Mucosa of rectum (tissue), 2 donors: Measurements from ENCODE around the gene CNTNAP5.

Experiments used
- H3K27ac ChIP-seq, 2 donors: one replicate each; pipeline ENCODE4 v1.7.0; 2013; ENCODE audit warnings: inconsistent platforms in 2 of 2, low read depth in 2 of 2, low read length in 2 of 2
- H3K27me3 ChIP-seq, 2 donors: one replicate each; pipeline ENCODE4 v1.7.0; 2013; ENCODE audit warnings: low read length in 2 of 2; ENCODE audit not compliant: control insufficient read depth in 2 of 2, insufficient read depth in 2 of 2
- H3K36me3 ChIP-seq, 2 donors: one replicate each; pipeline ENCODE4 v1.7.0; 2013; ENCODE audit warnings: low read length in 2 of 2; ENCODE audit not compliant: control insufficient read depth in 2 of 2, insufficient read depth in 2 of 2
- H3K4me1 ChIP-seq, 2 donors: one replicate each; pipeline ENCODE4 v1.7.0; 2013; ENCODE audit warnings: low read length in 2 of 2, mild to moderate bottlenecking in 1 of 2; ENCODE audit not compliant: control insufficient read depth in 2 of 2, insufficient read depth in 2 of 2
- H3K4me3 ChIP-seq, 2 donors: one replicate each; pipeline ENCODE4 v1.7.0; 2013; ENCODE audit warnings: low read length in 2 of 2
- H3K9ac ChIP-seq, 2 donors: one replicate each; pipeline ENCODE4 v1.7.0; 2013; ENCODE audit warnings: low read length in 2 of 2, low read depth in 1 of 2, mild to moderate bottlenecking in 1 of 2
- H3K9me3 ChIP-seq, 2 donors: one replicate each; pipeline ENCODE4 v1.7.0; 2013; ENCODE audit warnings: low read length in 2 of 2; ENCODE audit not compliant: control insufficient read depth in 2 of 2
- donor health status: healthy.
- donor health status: Normal muscosa, but diverticular disease.

Gene CNTNAP5

GRCh38 chr2:124178719-124179118 lies 153.6 kb downstream of the CNTNAP5 start:
- Histone ChIP-seq H3K4me1 (no peaks in the 10 kb centered on the region), H3K9me3 (no peaks in the 10 kb centered on the region), H3K27ac (no peak overlapping the region), H3K9ac (no peak overlapping the region), H3K4me3 (no peak overlapping the region), H3K27me3 (no peaks in the 10 kb centered on the region), H3K36me3 (no peaks in the 10 kb centered on the region)

GRCh38 chr2:124180635-124181034 lies 155.5 kb downstream of the CNTNAP5 start:
- H3K9me3 ChIP-seq = no peaks in the 10 kb centered on the region
- H3K36me3 ChIP-seq = no peaks in the 10 kb centered on the region
- H3K27ac ChIP-seq = no peak overlapping the region
- H3K9ac ChIP-seq = no peak overlapping the region
- no peaks in the 10 kb centered on the region for H3K27me3 ChIP-seq
- H3K4me1 ChIP-seq = no peaks in the 10 kb centered on the region
- H3K4me3 ChIP-seq = no peak overlapping the region

- Histone ChIP-seq H3K36me3 (no peaks in the 10 kb centered on the region), H3K4me1 (no peaks in the 10 kb centered on the region), H3K9ac (no peak overlapping the region), H3K27ac (no peak overlapping the region), H3K9me3 (no peaks in the 10 kb centered on the region), H3K27me3 (no peaks in the 10 kb centered on the region), H3K4me3 (no peak overlapping the region)
Measured at GRCh38 chr2:124186801-124187200, 161.7 kb downstream of the CNTNAP5 start.

GRCh38 chr2:124187948-124188347 lies 162.9 kb downstream of the CNTNAP5 start:
- H3K4me1 ChIP-seq = no peaks in the 10 kb centered on the region
- no peak overlapping the region for H3K4me3 ChIP-seq
- H3K27me3 ChIP-seq = no peaks in the 10 kb centered on the region
- no peak overlapping the region for H3K9ac ChIP-seq
- no peaks in the 10 kb centered on the region for H3K36me3 ChIP-seq
- H3K9me3 ChIP-seq = no peaks in the 10 kb centered on the region
- no peak overlapping the region for H3K27ac ChIP-seq

GRCh38 chr2:124193706-124194105 lies 168.6 kb downstream of the CNTNAP5 start:
- Histone ChIP-seq H3K4me3 (no peak overlapping the region), H3K36me3 (no peaks in the 10 kb centered on the region), H3K27ac (no peak overlapping the region)

GRCh38 chr2:124201713-124202112 lies 176.6 kb downstream of the CNTNAP5 start:
- no peaks in the 10 kb centered on the region for H3K4me1 ChIP-seq

More at GRCh38 chr2:124193706-124194105, 168.6 kb downstream of the CNTNAP5 start:
- Histone ChIP-seq H3K4me1 (no peaks in the 10 kb centered on the region), H3K9ac (no peak overlapping the region), H3K27me3 (no peaks in the 10 kb centered on the region), H3K9me3 (no peaks in the 10 kb centered on the region)

GRCh38 chr2:124209441-124209840 lies 184.4 kb downstream of the CNTNAP5 start:
- Histone ChIP-seq H3K27ac (no peak overlapping the region), H3K9me3 (no peaks in the 10 kb centered on the region), H3K27me3 (no peaks in the 10 kb centered on the region), H3K9ac (no peak overlapping the region), H3K36me3 (no peaks in the 10 kb centered on the region), H3K4me3 (no peak overlapping the region), H3K4me1 (no peaks in the 10 kb centered on the region)

More at GRCh38 chr2:124201713-124202112, 176.6 kb downstream of the CNTNAP5 start:
- Histone ChIP-seq H3K27ac (no peak overlapping the region), H3K27me3 (no peaks in the 10 kb centered on the region), H3K4me3 (no peak overlapping the region), H3K9me3 (no peaks in the 10 kb centered on the region), H3K36me3 (no peaks in the 10 kb centered on the region), H3K9ac (no peak overlapping the region)

GRCh38 chr2:124211461-124211860 lies 186.4 kb downstream of the CNTNAP5 start:
- Histone ChIP-seq H3K9ac (no peak overlapping the region), H3K9me3 (no peaks in the 10 kb centered on the region), H3K4me1 (no peaks in the 10 kb centered on the region), H3K4me3 (no peak overlapping the region), H3K36me3 (no peaks in the 10 kb centered on the region), H3K27ac (no peak overlapping the region), H3K27me3 (no peaks in the 10 kb centered on the region)

- Histone ChIP-seq H3K4me1 (no peaks in the 10 kb centered on the region), H3K36me3 (no peaks in the 10 kb centered on the region), H3K9me3 (no peaks in the 10 kb centered on the region), H3K4me3 (no peak overlapping the region), H3K9ac (no peak overlapping the region), H3K27me3 (no peaks in the 10 kb centered on the region), H3K27ac (no peak overlapping the region)
Measured at GRCh38 chr2:124213977-124214587, 189.0 kb downstream of the CNTNAP5 start.

GRCh38 chr2:124246170-124246569 lies 221.1 kb downstream of the CNTNAP5 start:
- no peak overlapping the region for H3K9ac ChIP-seq
- no peak overlapping the region for H3K4me3 ChIP-seq
- H3K36me3 ChIP-seq = no peaks in the 10 kb centered on the region
- H3K9me3 ChIP-seq = no peaks in the 10 kb centered on the region
- no peaks in the 10 kb centered on the region for H3K4me1 ChIP-seq
- H3K27ac ChIP-seq = no peak overlapping the region
- H3K27me3 ChIP-seq = no peaks in the 10 kb centered on the region

GRCh38 chr2:124248386-124248785 lies 223.3 kb downstream of the CNTNAP5 start:
- no peak overlapping the region for H3K27ac ChIP-seq
- no peak overlapping the region for H3K9ac ChIP-seq
- no peaks in the 10 kb centered on the region for H3K36me3 ChIP-seq
- H3K9me3 ChIP-seq = no peaks in the 10 kb centered on the region
- H3K27me3 ChIP-seq = no peaks in the 10 kb centered on the region
- no peak overlapping the region for H3K4me3 ChIP-seq
- H3K4me1 ChIP-seq = no peaks in the 10 kb centered on the region
